Measurements from ENCODE around the gene NEU2.

NEU2 gene

GRCh38 chr2:233053928-233054784 is 21.7 kb downstream of the NEU2 start:
- Histone ChIP-seq H3K27me3 (ENCODE audit: control insufficient read depth, insufficient read depth, low read length) (no peaks in the 10 kb centered on the region), H3K4me1 (no peaks in the 10 kb centered on the region), H3K9me3 (ENCODE audit: control insufficient read depth, low read length) (no peaks in the 10 kb centered on the region), H3K79me2 (no peaks in the 10 kb centered on the region), H2AFZ (peak overlapping the region; percentile 85), H3K36me3 (ENCODE audit: control insufficient read depth, insufficient read depth, low read length) (no peaks in the 10 kb centered on the region), H3K9ac (no peak overlapping the region), H3K4me2 (ENCODE audit: low read length) (no peak overlapping the region), H3K4me3 (ENCODE audit: low read depth, low read length) (no peak overlapping the region), H3K27ac (no peak overlapping the region)
- peak; percentile 96 for TF ChIP-seq CTCF (IDR thresholded peaks at IDR 0.05)

- no peaks in the 10 kb centered on the region for H3K27me3 ChIP-seq (ENCODE audit: control insufficient read depth, insufficient read depth, low read length)
- no peak for TF ChIP-seq CTCF (IDR thresholded peaks at IDR 0.05)
- no peak overlapping the region for H2AFZ ChIP-seq
- no peak overlapping the region for H3K4me2 ChIP-seq (ENCODE audit: low read length)
- no peaks in the 10 kb centered on the region for H3K9me3 ChIP-seq (ENCODE audit: control insufficient read depth, low read length)
- H3K4me1 ChIP-seq = no peaks in the 10 kb centered on the region
- no peak overlapping the region for H3K4me3 ChIP-seq (ENCODE audit: low read depth, low read length)
- H3K36me3 ChIP-seq (ENCODE audit: control insufficient read depth, insufficient read depth, low read length) = no peaks in the 10 kb centered on the region
- no peak overlapping the region for H3K9ac ChIP-seq
- no peak overlapping the region for H3K27ac ChIP-seq
- no peaks in the 10 kb centered on the region for H3K79me2 ChIP-seq
These were observed 22.9 kb downstream of the NEU2 start for GRCh38 chr2:233055362-233055761.

GRCh38 chr2:233056961-233057605 is 24.6 kb downstream of the NEU2 start:
- Histone ChIP-seq H3K4me2 (ENCODE audit: low read length) (no peak overlapping the region), H2AFZ (no peak overlapping the region), H3K79me2 (no peaks in the 10 kb centered on the region), H3K27me3 (ENCODE audit: control insufficient read depth, insufficient read depth, low read length) (no peaks in the 10 kb centered on the region), H3K4me1 (no peaks in the 10 kb centered on the region), H3K9me3 (ENCODE audit: control insufficient read depth, low read length) (no peaks in the 10 kb centered on the region), H3K27ac (no peak overlapping the region), H3K36me3 (ENCODE audit: control insufficient read depth, insufficient read depth, low read length) (no peaks in the 10 kb centered on the region), H3K4me3 (ENCODE audit: low read depth, low read length) (no peak overlapping the region), H3K9ac (no peak overlapping the region)
- TF ChIP-seq CTCF (IDR thresholded peaks at IDR 0.05) = no peak

GRCh38 chr2:233058717-233059546 is 26.5 kb downstream of the NEU2 start:
- Histone ChIP-seq H3K9me3 (ENCODE audit: control insufficient read depth, low read length) (no peaks in the 10 kb centered on the region), H3K36me3 (ENCODE audit: control insufficient read depth, insufficient read depth, low read length) (no peaks in the 10 kb centered on the region), H3K9ac (no peak overlapping the region), H3K4me1 (no peaks in the 10 kb centered on the region), H3K27me3 (ENCODE audit: control insufficient read depth, insufficient read depth, low read length) (no peaks in the 10 kb centered on the region), H3K27ac (no peak overlapping the region), H3K4me2 (ENCODE audit: low read length) (no peak overlapping the region), H2AFZ (no peak overlapping the region), H3K4me3 (ENCODE audit: low read depth, low read length) (no peak overlapping the region), H3K79me2 (no peaks in the 10 kb centered on the region)
- no peak for TF ChIP-seq CTCF (IDR thresholded peaks at IDR 0.05)

Data from parathyroid adenoma (tissue), 2 donors.